ENCODE results near the gene TPK1. TPM values are rescaled to one million over a fixed set of nuclear protein-coding genes. Genes with fewer than 3 reads are reported as not detected.
"Not testable (repeated sequence)": the region's sequence is repeated elsewhere in the genome, so short reads cannot be mapped to it uniquely, and the experiment has no call there.

The TPK1 gene
- polyA plus RNA-seq, 1 donor = 3.2 TPM

DNA sequence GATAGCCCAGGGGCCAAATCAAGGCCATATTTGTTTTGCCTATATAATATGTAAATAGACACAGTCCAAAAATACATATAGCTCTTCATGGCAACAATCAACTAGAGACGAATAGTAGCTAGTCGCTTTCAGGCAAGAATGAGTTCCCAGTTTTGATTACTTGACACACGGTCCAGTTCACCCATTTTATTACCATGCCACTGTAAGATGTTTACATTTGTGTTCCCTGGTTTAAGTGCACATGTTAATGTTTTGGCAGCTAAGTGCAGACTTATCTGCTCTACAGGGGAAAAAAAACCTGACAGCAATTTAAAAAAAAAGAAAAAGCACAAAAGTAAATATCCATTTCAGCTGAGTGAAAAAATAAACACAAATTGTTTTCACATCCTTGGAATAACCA is 213.1 kb downstream of the TPK1 start:
- DNase-seq = no peak

DNA sequence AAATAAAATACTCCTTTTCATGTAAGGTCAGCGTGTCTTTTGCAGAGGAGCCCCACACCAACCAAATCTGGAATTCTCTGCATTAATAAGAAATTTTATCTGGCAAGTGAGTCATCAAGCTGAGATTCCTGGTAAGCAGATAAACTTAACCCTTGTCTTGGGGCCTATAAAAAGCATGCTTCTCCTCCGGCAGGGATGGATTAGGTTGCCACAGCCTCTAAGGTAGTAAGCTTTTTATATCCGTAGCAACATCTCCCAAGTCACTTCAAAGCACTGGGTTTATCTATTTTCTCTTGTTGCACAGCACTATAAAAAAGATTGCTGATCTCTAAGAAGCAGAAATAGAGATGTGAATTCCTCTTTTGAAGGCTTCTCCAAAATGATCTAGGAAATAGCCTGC is 229.6 kb downstream of the TPK1 start:
- no peak for DNase-seq

DNA sequence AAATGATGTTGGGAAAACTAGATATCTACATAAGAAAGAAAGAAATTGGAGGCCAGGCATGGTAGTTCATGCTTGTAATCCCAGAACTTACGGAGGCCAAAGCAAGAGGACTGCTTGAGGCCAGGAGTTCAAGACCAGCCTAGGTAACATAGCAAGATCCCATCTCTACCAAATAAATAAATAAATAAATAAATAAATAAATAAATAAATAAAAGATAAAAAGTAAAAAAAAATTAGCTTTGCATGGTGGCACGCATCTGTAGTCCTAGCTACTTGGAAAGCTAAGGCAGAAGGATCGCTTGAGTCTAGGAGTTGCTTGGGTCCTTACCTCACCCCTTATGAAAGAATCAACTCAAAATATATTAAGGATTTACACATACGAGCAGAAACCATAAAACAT is 238.9 kb downstream of the TPK1 start:
- no peak for DNase-seq

DNA sequence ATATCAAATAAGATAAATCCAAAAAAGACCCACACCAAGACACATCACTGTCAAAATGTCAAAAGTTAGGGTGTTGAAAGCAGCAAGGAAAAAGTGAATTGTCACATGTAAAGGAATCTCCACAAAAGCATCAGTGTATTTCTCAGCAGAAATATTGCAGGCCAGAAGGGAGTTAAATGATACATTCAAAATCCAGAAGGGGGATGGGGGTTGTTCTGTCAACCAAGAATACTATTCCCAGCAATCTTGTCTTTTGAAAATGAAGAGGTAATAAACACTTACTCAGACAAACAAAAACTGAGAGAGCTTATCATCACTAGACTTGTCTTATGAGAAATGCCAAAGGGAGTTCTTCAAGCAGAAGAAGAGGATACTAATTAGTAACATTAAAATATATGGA is 241.3 kb downstream of the TPK1 start:
- no peak for DNase-seq

DNA sequence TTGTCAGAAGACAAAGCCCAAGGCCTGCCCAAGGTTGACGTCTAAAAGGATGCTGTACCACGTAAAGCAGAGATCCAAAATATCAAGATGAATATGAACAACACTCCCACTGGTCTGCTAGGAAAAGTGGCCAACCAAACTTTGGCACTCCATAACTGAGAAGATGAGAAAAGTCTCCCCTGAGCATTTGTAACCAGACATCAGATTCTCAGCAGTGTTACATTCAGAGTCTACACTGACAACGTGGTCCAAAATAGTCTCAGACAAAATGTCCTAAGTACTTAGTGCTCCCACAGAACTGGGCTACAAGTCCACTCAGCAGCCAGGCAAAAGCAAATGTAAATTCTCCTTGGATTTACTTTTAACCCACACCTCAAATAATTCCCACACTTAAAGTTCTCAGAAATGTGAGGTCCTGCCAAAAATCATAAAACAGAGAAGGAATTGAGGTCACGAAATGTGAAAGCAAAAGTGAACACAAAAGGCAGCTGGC is 247.2 kb downstream of the TPK1 start:
- peak; percentile 43 for DNase-seq

- DNase-seq = no peak
Measured at GRCh38 chr7:144587701-144588100, 248.2 kb downstream of the TPK1 start.

DNA sequence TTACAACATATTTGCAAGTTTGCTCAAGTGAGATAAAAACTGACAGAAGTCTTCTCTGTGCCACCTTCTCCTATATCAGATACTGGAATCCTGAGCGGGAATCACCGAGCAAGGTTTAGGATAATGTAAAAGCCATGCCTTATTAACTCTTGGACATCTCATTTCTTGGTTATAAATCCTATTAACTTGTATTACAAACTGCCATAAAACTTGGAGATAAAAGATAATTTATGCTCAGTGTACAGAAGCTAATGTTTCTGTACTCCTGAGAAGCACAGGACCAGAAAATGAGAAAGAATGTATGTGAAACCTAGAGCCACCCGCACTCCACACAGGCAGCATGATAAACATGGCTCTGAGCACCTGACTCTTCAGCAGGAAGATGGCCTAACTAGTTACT is 251.1 kb downstream of the TPK1 start:
- no peak for DNase-seq

DNA sequence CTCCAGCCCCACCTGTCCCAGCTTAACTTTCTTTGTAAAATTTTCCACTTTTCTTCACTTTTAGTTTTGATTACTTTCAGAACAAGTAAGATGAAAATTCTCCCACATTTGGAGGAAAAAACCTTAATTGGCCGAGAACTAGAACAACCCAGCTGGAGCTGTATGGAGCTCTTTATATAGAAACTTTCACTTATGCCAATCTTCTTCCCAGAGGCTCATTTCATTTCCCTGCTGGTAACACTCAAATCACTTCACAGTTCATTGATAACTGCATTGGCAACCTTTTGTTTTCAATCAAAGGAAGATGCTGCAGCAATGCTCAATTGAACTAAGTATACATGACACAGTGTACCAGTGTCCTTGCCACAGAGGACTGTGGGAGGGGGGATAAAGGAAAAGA is 256.2 kb downstream of the TPK1 start:
- no peak for DNase-seq

DNA sequence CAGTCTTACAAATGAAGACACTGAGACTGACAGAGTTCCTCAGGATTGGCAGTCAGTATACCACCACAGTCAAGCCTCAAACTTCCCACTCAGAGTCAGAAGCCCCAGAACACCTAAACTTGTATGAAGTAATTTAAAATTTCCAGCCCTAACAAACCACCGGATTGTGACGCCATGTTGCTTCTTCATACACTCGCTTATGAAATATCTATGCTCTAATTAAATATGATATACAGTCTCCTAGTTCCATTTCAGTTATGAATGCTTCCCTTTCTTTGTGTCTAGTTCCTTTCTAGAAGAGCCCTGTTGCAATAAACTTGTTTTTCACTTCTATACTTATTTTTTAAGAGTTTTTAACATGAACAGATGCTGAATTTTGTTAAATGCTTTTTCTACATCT is 260.4 kb downstream of the TPK1 start:
- DNase-seq = no peak

GRCh38 chr7:144574753-144575152 is 261.1 kb downstream of the TPK1 start:
- not testable (repeated sequence) for DNase-seq

GRCh38 chr7:144568233-144568632 is 267.6 kb downstream of the TPK1 start:
- no peak for DNase-seq

DNA sequence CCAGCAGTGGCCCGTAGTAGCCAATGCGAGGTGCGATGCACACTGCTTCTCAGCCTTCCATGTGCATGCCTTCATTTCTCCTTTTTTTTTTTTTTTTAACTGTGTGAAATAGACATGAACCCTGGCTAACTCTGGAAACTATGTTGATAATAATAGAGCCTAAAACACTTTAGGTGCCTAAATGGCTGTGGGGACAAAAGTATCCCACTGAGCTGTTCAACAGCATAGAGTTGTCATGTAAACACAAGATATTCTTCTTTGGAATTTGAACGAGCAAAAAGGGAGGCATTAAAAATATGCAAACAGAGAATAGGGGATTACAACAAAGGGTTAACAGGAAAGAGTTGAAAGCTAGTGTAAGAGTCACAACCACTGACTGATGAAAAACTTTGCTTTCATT is 270.3 kb downstream of the TPK1 start:
- DNase-seq = no peak

- no peak for DNase-seq
Measured at GRCh38 chr7:144549861-144550260, 286.0 kb downstream of the TPK1 start.

GRCh38 chr7:144548556-144548955 is 287.3 kb downstream of the TPK1 start:
- DNase-seq = no peak

- no peak for DNase-seq
Measured at GRCh38 chr7:144547888-144548287, 288.0 kb downstream of the TPK1 start.

DNA sequence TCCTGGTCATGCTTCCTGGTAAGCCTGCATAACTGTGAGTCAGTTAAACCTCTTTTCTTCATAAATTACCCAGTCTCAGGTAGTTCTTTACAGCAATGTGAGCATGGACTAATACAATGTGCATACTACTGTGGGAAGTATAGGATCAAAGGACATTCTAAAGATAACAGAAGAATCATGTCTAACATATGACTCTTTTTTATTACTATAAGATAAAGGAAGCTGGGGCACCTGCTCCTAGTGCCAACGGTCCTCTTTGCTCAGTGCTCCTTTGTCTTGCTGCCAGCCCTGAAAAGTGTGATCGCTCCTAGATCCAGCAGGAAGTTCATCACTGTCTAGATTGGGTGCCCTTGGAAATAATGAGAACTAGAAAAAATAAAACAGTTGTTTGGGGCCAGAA is 289.1 kb downstream of the TPK1 start:
- no peak for DNase-seq

DNA sequence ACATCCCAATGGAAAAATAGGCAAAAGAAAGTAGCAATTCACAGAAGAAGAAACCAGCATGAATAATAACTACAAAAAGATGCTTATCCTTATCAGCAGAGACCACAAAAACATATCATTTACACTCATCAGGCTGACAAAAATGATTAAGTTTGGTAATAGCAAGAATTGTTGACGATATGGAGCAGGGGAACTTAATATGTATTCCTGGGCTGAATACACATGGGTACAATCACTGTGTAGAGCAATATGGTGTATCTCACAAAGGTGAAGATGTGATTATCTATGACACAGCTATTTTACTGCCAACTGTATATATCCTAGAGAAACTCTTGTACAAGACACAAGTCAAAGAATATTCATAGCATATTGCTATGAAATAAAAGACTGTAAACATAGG is 290.5 kb downstream of the TPK1 start:
- no peak for DNase-seq

- DNase-seq = no peak
Measured at GRCh38 chr7:144534655-144535395, 301.0 kb downstream of the TPK1 start.

GRCh38 chr7:144534196-144534595 is 301.7 kb downstream of the TPK1 start:
- DNase-seq = no peak

DNA sequence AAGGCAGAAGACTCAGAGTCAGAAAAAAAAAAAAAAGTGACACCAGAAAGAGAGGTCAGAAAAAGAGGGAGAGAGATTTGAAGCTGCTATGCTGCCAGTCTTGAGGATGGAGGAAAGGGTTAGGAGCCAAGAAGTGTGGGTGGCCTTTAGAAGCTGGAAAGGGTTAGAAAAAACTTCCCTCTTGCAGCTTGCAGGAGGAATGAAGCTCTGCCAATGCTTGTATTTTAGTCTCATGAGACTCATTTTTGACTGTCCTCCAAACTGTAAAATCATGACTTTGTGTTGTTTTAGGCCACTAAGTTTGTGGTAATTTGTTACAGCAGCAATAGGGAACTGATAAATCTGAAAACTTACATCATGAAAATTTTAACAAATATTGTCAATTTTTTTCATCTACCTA is 304.7 kb downstream of the TPK1 start:
- DNase-seq = no peak

DNA sequence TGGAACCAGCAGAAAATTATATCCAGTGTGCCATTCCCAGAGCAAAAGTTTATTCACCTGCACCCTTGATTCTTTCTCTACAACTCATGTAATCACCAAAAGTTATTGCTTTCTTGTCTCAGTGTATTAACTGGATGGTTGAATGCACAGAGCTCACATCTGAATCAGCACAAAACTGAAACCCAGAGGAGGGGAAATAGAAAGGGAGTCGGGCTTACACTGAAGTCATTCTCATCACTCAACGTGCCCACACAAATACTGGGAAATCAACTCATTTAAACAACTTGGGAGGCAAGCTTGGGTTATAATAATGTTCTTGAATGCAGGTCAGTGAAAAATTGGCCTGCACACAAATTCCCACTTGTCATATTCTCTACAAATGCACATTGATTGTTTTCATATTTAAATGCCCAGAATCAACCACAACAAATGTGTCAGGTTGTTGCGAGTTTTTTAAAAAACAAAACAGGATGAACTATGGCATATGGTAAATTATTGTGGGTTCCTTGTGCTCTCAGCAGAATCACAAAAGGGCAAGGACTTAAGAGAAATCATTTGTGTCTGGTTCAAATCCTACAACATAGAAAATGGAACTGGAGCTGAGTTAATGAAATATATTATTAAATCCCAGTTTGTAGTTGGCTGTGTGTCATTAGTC is 306.5 kb downstream of the TPK1 start:
- DNase-seq = no peak

GRCh38 chr7:144528536-144529045 is 307.3 kb downstream of the TPK1 start:
- no peak for DNase-seq

GRCh38 chr7:144527051-144527471 is 308.8 kb downstream of the TPK1 start:
- no peak for DNase-seq

DNA sequence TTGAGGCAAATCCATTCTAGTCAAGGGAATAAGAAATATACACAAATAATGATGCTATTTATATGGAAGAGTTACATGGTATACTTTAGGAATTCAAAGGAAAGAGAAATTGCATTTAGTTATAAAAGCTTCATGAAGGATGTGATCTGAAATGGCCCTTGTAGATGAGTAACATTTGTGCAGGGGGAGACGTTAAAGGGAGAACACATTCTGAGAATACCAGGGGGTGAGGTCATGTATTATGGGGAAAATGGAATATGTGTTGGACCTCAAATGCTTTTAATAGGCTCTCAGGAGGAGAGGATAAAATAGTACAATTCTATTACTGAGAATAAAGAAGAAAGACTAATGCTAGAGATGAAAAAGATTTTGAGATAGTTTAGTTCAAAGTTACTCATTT is 309.9 kb downstream of the TPK1 start:
- no peak for DNase-seq

All from hindlimb muscle (tissue), 1 donor.